ENCODE results near the gene TMEM183A. TPM values are rescaled to one million over a fixed set of nuclear protein-coding genes. Genes with fewer than 3 reads are reported as not detected.
A peak's percentile ranks its signal among the peaks of the same experiment; 100 is the strongest.

The TMEM183A gene, protein sequence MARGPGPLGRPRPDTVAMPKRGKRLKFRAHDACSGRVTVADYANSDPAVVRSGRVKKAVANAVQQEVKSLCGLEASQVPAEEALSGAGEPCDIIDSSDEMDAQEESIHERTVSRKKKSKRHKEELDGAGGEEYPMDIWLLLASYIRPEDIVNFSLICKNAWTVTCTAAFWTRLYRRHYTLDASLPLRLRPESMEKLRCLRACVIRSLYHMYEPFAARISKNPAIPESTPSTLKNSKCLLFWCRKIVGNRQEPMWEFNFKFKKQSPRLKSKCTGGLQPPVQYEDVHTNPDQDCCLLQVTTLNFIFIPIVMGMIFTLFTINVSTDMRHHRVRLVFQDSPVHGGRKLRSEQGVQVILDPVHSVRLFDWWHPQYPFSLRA
- polyA plus RNA-seq (2011; rRNA removed) (103 and 111 TPM in 2 replicates), polyA minus RNA-seq (2011; rRNA and poly(A)+ RNA removed) (55.7 and 94.5 TPM in 2 replicates)

GRCh38 chr1:203006948-203007871, at the start of gene TMEM183A:
Gene TMEM183A, plus strand, starts transcription at chr1:203007374. Its CDS starts 92 bp downstream, at chr1:203007466.
- TF ChIP-seq CTCF (IDR thresholded peaks at IDR 0.05; ENCODE audit: insufficient read depth, low read depth, low read length): no peak
- ChIA-PET POLR2A (interaction anchor here (0.6 to 0.7 kb wide), 3 partner anchors 19 to 199 kb away, joined by 3 read pairs; partner anchors contain the start of genes KDM5B and PPFIA4), CTCF (interaction anchor here (0.5 to 2.0 kb wide), 8 partner anchors 9 to 399 kb away, joined by 3 to 7 read pairs (median 4); partner anchors contain the start of gene KLHL12)
- peak; percentile 73 for DNase-seq (ENCODE audit: low read depth)
- peaks cover 2% of the 10 kb centered on the region; the same call in 1 of the 2 replicates for H3K36me3 ChIP-seq (ENCODE audit: control insufficient read depth, insufficient read depth, low read length)
- peak within 1 kb of the TSS; percentile 93 for H3K4me3 ChIP-seq (ENCODE audit: low read depth, low read length)
- no peaks in the 10 kb centered on the region for H3K27me3 ChIP-seq (ENCODE audit: control insufficient read depth, insufficient read depth, low read length)

DNA sequence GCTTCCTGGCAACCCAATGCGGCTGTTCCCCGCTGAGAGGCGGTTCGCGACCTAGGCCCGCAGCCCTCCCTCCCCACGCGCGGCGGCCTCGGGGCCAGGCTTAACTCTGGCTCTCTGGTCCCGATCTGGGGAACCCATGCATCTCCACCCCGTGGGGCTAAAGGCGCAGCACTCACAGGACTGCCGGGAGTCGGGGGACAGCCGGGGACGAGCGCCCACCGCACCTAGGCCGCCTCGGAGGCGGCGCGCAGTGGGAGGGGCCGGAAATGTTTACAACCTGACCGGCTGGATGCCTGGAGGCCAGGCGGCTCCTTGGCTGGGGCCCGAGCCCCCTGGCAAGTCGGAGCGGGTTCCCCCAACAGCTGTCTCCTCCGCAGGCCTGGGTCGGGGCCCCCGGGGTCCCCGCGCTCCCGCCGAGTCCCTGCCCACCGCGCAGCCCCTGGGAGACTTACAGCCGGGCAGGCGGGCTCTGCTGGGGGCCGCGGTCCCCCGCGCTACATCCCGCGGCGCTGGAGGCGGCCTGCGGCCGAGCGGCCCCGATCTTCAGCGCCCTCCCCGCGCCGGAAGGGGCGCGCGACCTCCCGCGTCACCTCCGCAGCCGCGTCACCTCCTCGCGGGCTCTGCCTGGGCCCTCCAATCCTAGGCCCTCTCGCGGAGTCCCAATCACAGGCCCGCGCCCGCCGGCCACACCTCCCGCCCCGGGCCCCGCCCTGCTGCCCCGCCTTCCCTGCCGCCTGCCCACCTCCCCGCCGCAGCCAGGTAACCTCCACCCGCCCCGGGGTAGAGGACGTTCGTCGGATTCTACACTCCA, 49.2 kb upstream of the TMEM183A start, which contains the start of gene ADIPOR1:
TSS of gene ADIPOR1 (minus strand) at position 580 of the 811 bp plus-strand sequence. CDS start 7,242 bp downstream, outside the sequence.
- peak within 1 kb of the TSS; percentile 71 for H3K4me3 ChIP-seq (ENCODE audit: low read depth, low read length)
- CTCF ChIA-PET: no interaction called here
- no peaks in the 10 kb centered on the region for H3K27me3 ChIP-seq (ENCODE audit: control insufficient read depth, insufficient read depth, low read length)
- peaks cover 5% of the 10 kb centered on the region for H3K36me3 ChIP-seq (ENCODE audit: control insufficient read depth, insufficient read depth, low read length)
- DNase-seq (ENCODE audit: low read depth): peak; percentile 24
- POLR2A ChIA-PET: no interaction called here
- no peak for TF ChIP-seq CTCF (IDR thresholded peaks at IDR 0.05; ENCODE audit: insufficient read depth, low read depth, low read length)

GRCh38 chr1:202958544-202959275, 48.5 kb upstream of the TMEM183A start:
- no peak for TF ChIP-seq CTCF (IDR thresholded peaks at IDR 0.05; ENCODE audit: insufficient read depth, low read depth, low read length)
- ChIA-PET CTCF (interaction anchor here (1.2 kb wide), 1 partner anchor 9 kb away, joined by 8 read pairs; no protein-coding TSS in a partner anchor), POLR2A (no interaction called here)
- H3K36me3 ChIP-seq (ENCODE audit: control insufficient read depth, insufficient read depth, low read length): peaks cover 5% of the 10 kb centered on the region
- peak overlapping the region; percentile 71 for H3K4me3 ChIP-seq (ENCODE audit: low read depth, low read length)
- no peaks in the 10 kb centered on the region for H3K27me3 ChIP-seq (ENCODE audit: control insufficient read depth, insufficient read depth, low read length)
- DNase-seq (ENCODE audit: low read depth): no peak

- TF ChIP-seq CTCF (IDR thresholded peaks at IDR 0.05; ENCODE audit: insufficient read depth, low read depth, low read length): no peak
- no peak for DNase-seq (ENCODE audit: low read depth)
- peaks cover 5% of the 10 kb centered on the region for H3K36me3 ChIP-seq (ENCODE audit: control insufficient read depth, insufficient read depth, low read length)
- ChIA-PET POLR2A (no interaction called here), CTCF (interaction anchor here (0.6 to 1.2 kb wide), 2 partner anchors 9 to 40 kb away, joined by 4 to 8 read pairs; no protein-coding TSS in a partner anchor)
- no peaks in the 10 kb centered on the region for H3K27me3 ChIP-seq (ENCODE audit: control insufficient read depth, insufficient read depth, low read length)
- H3K4me3 ChIP-seq (ENCODE audit: low read depth, low read length): no peak overlapping the region
Measured at GRCh38 chr1:202959276-202959620, 47.9 kb upstream of the TMEM183A start.

Measured in BJ (cell line).